A549 (cell line): ENCODE measurements around the gene METTL1. TPM values are rescaled to one million over a fixed set of nuclear protein-coding genes. Genes with fewer than 3 reads are reported as not detected.
A peak's percentile ranks its signal among the peaks of the same experiment; 100 is the strongest.

ENCODE experiments used
- ATAC-seq, 2 experiments: fragments of 200-7000 bp in 1 of 2; fragments of >200 bp in 1 of 2; cut with Nextera tagmentation in 1 of 2; cut with Tn5 transposase in 1 of 2; 3 replicates each; pipeline versions ENCODE4 v1.8.0 to v1.9.1; 2018 to 2020; ENCODE audit warnings: mild to moderate bottlenecking in 1 of 2, moderate library complexity in 1 of 2
- CTCF ChIA-PET: fragments of 300-600 bp; sonication (Branson Sonifier 250); formaldehyde crosslinking; extraction: SDS; loops from one replicate; lab custom pipeline; 2021; ENCODE audit warnings: antibody characterized with exemption, inconsistent platforms; lab: Yijun Ruan, JAX
- POLR2A ChIA-PET: fragments of 350-600 bp; formaldehyde crosslinking; extraction: SDS; loops from one replicate; lab custom pipeline; 2021; ENCODE audit warnings: antibody characterized with exemption, inconsistent platforms; lab: Yijun Ruan, JAX
- DNase-seq, 2 experiments: peaks; one replicate each; pipeline versions ENCODE4 v3.0.0 to v3.0.0-alpha.2; 2011 to 2016; ENCODE audit warnings: low read depth in 1 of 2, low spot score in 1 of 2
- FAIRE-seq: peaks from 2 replicates; lab custom pipeline; 2011; peaks lifted over from hg19 to GRCh38; lab: Jason Lieb, UNC
- H3K27ac ChIP-seq, 2 experiments: fragments of >200 bp; sonication (Bioruptor Twin); formaldehyde crosslinking; 3 replicates each; pipeline ENCODE4 v1.5.1; 2016 to 2017
- H3K4me1 ChIP-seq: fragments of >200 bp; sonication (Bioruptor Twin); formaldehyde crosslinking; 3 replicates; pipeline ENCODE4 v1.6.1; 2016
- H3K4me2 ChIP-seq: fragments of >200 bp; sonication (Bioruptor Twin); formaldehyde crosslinking; 3 replicates; pipeline ENCODE4 v1.6.1; 2016
- H3K4me3 ChIP-seq: fragments of >200 bp; sonication (Bioruptor Twin); formaldehyde crosslinking; 3 replicates; pipeline ENCODE4 v1.5.1; 2016
- H3K9me3 ChIP-seq: fragments of >200 bp; sonication (Bioruptor Twin); formaldehyde crosslinking; 3 replicates; pipeline ENCODE4 v1.6.1; 2016
- CTCF ChIP-seq: fragments of >200 bp; sonication (Bioruptor Twin); formaldehyde crosslinking; IDR thresholded peaks from 3 replicates; pipeline ENCODE4 v1.5.1; 2016
- ELK1 ChIP-seq: fragments of 150-350 bp; IDR thresholded peaks from 2 replicates; pipeline ENCODE4 v1.6.1; 2014; ENCODE audit warnings: low read depth, mild to moderate bottlenecking, low read length
- ESRRA ChIP-seq: fragments of 150-350 bp; IDR thresholded peaks from 2 replicates; pipeline ENCODE4 v1.6.1; 2014; ENCODE audit warnings: mild to moderate bottlenecking, low read length, borderline replicate concordance
- FOSB ChIP-seq: fragments of 250-450 bp; sonication (Bioruptor Pico); IDR thresholded peaks from 2 replicates; pipeline ENCODE4 v1.5.0; 2020; ENCODE audit warnings: mild to moderate bottlenecking, moderate library complexity
- HDAC2 ChIP-seq: fragments of 200-600 bp; sonication (generic); IDR thresholded peaks from 2 replicates; pipeline ENCODE4 v1.6.1; 2016
- HMGXB4 ChIP-seq: fragments of 250-450 bp; sonication (Bioruptor Pico); IDR thresholded peaks from 2 replicates; pipeline ENCODE4 v1.5.0; 2021; ENCODE audit warnings: mild to moderate bottlenecking, moderate library complexity, borderline replicate concordance
- MAZ ChIP-seq: fragments of 150-350 bp; IDR thresholded peaks from 2 replicates; pipeline ENCODE4 v1.6.1; 2014; ENCODE audit warnings: antibody characterized with exemption, low read depth, low read length, borderline replicate concordance
- NFE2L2 ChIP-seq: fragments of 150-350 bp; conservative IDR thresholded peaks from 2 replicates; pipeline ENCODE4 v1.6.1; 2014; ENCODE audit warnings: low read length
- RAD21 ChIP-seq, 2 experiments: fragments of >200 bp in 1 of 2; sonication (Bioruptor Twin) in 1 of 2; formaldehyde crosslinking in 1 of 2; IDR thresholded peaks in 1 of 2; conservative IDR thresholded peaks in 1 of 2; 2 replicates in 1 of 2; 3 replicates in 1 of 2; pipeline ENCODE4 v1.6.1; 2012 to 2018; ENCODE audit warnings: inconsistent platforms in 1 of 2
- RCOR1 ChIP-seq: fragments of 150-350 bp; IDR thresholded peaks from 2 replicates; pipeline ENCODE4 v1.6.1; 2014; ENCODE audit warnings: antibody characterized with exemption, low read length, low read depth
- REST ChIP-seq: fragments of 200-600 bp; sonication (generic); IDR thresholded peaks from 2 replicates; pipeline ENCODE4 v1.6.1; 2016; ENCODE audit warnings: antibody characterized with exemption, mild to moderate bottlenecking, moderate library complexity
- RNF2 ChIP-seq: fragments of 200-600 bp; sonication (generic); IDR thresholded peaks from 2 replicates; pipeline ENCODE4 v1.6.1; 2016; ENCODE audit warnings: low read depth, mild to moderate bottlenecking, antibody characterized with exemption, moderate library complexity, borderline replicate concordance
- SREBF2 ChIP-seq: fragments of 450-650 bp; IDR thresholded peaks from 2 replicates; pipeline ENCODE4 v1.6.1; 2014; ENCODE audit warnings: mild to moderate bottlenecking, moderate library complexity
- USF2 ChIP-seq: fragments of 450-650 bp; IDR thresholded peaks from 2 replicates; pipeline ENCODE4 v1.6.1; 2014; ENCODE audit warnings: antibody characterized with exemption
- ZFP36 ChIP-seq: fragments of 450-650 bp; IDR thresholded peaks from 2 replicates; pipeline ENCODE4 v1.6.1; 2014; ENCODE audit warnings: borderline replicate concordance; ENCODE audit not compliant: partially characterized antibody
- WGBS: methylation state at CpG from one replicate; pipeline ENCODE4 v1.1.6; 2017; ENCODE audit errors: missing lambda C conversion rate; 5-methylcytosine and 5-hydroxymethylcytosine counted together
- polyA plus RNA-seq, 4 experiments: library from polyadenylated mRNA; depleted of rRNA in 3 of 4; stranded (reverse); fragments of >200 nt; fragmentation: RNase III in 1 of 4; extraction: RNeasy Plus Mini Kit Qiagen cat#74134 plus additional on column Dnase treatment in 1 of 4; gene quantifications; 2 replicates in 3 of 4; 3 replicates in 1 of 4; pipeline ENCODE4 v1.2.3, GENCODE V29; 2011 to 2017

METTL1 gene
- polyA plus RNA-seq, 2 of the 4 experiments (the other 2 are of a cell fraction): 55.2 to 60.2 TPM

- POLR2A ChIA-PET: interaction anchor here (1.2 kb wide), 1 partner anchor 9 kb away, joined by 5 read pairs; the partner anchor contains the start of genes EEF1AKMT3 and METTL1
- Histone ChIP-seq H3K4me3 (no peak overlapping the region), H3K27ac (no peak overlapping the region), H3K9me3 (no peaks in the 10 kb centered on the region), H3K4me2 (no peak overlapping the region), H3K4me1 (peaks cover 8% of the 10 kb centered on the region)
- CTCF ChIA-PET: interaction anchor here (0.9 to 4.1 kb wide), 8 partner anchors 9 to 116 kb away, joined by 3 to 33 read pairs (median 4); partner anchors contain the start of genes CYP27B1, EEF1AKMT3 and METTL1
- FAIRE-seq (no peak), ATAC-seq (0 out of 6 replicates have a peak, but pooled peaks of 1 of the 2 experiments have one; percentile 7), DNase-seq (no peak)
- TF ChIP-seq RNF2: no peak
- no peak for TF ChIP-seq REST
- TF ChIP-seq CTCF: no peak
- TF ChIP-seq SREBF2: no peak
- TF ChIP-seq USF2: no peak
- WGBS: 94% methylated on average over 3 of the region's 3 CpGs
Measured at GRCh38 chr12:57781244-57781643, 9.3 kb upstream of the METTL1 start.

- TF ChIP-seq ESRRA (no peak), FOSB (CRISPR knock-in tag) (no peak), ZFP36 (no peak)
- Histone ChIP-seq H3K4me3 (no peak overlapping the region), H3K27ac (no peak overlapping the region), H3K9me3 (no peaks in the 10 kb centered on the region), H3K4me1 (peaks cover 8% of the 10 kb centered on the region), H3K4me2 (no peak overlapping the region)
- CTCF ChIA-PET: interaction anchor here (1.1 to 4.1 kb wide), 9 partner anchors 14 to 126 kb away, joined by 3 to 33 read pairs (median 9); partner anchors contain the start of genes CYP27B1 and MARCHF9
- POLR2A ChIA-PET: no interaction called here
- DNase-seq: no peak
- no peak for ATAC-seq
- FAIRE-seq: no peak
- 94% methylated on average over 4 of the region's 4 CpGs for WGBS
Measured at GRCh38 chr12:57780284-57780897, 8.5 kb upstream of the METTL1 start.

GRCh38 chr12:57779736-57780135 is 7.8 kb upstream of the METTL1 start:
- ChIA-PET POLR2A (no interaction called here), CTCF (interaction anchor here (1.1 to 4.1 kb wide), 9 partner anchors 13 to 126 kb away, joined by 3 to 33 read pairs (median 9); partner anchors contain the start of genes CYP27B1 and MARCHF9)
- no peak overlapping the region for H3K4me3 ChIP-seq
- DNase-seq: no peak
- no peak overlapping the region for H3K27ac ChIP-seq
- no peak for FAIRE-seq
- TF ChIP-seq RAD21 (conservative IDR thresholded peaks at IDR 0.05 in 1 of 2, IDR thresholded peaks at IDR 0.05 in 1 of 2): no peak
- no peak overlapping the region for H3K4me2 ChIP-seq
- 81% methylated on average over 1 of the region's 1 CpG for WGBS
- peaks cover 8% of the 10 kb centered on the region for H3K4me1 ChIP-seq
- no peaks in the 10 kb centered on the region for H3K9me3 ChIP-seq
- no peak for ATAC-seq

- H3K4me1 ChIP-seq: peaks cover 7% of the 10 kb centered on the region; the same call in 1 of the 3 replicates
- ChIA-PET POLR2A (no interaction called here), CTCF (interaction anchor here (1.2 to 4.1 kb wide), 7 partner anchors 11 to 128 kb away, joined by 3 to 33 read pairs (median 9); partner anchors contain the start of genes CYP27B1 and MARCHF9)
- WGBS: 90% methylated on average over 7 of the region's 7 CpGs
- no peak overlapping the region for H3K4me3 ChIP-seq
- no peak overlapping the region for H3K4me2 ChIP-seq
- no peak overlapping the region for H3K27ac ChIP-seq
- TF ChIP-seq RCOR1: no peak
- no peak for TF ChIP-seq MAZ
- no peak for TF ChIP-seq HMGXB4 (CRISPR knock-in tag)
- no peak for TF ChIP-seq HDAC2
- no peak for TF ChIP-seq NFE2L2
- TF ChIP-seq ELK1: no peak
- FAIRE-seq: no peak
- no peaks in the 10 kb centered on the region for H3K9me3 ChIP-seq
- no peak for DNase-seq
- ATAC-seq: no peak
Measured at GRCh38 chr12:57777911-57778310, 6.0 kb upstream of the METTL1 start.
